Endothelial cell of umbilical vein (primary cell): ENCODE results near the gene RFX7. TPM values are rescaled to one million over a fixed set of nuclear protein-coding genes. Genes with fewer than 3 reads are reported as not detected.

Experiments used
- BruUV-seq: library from RNA; stranded (reverse); fragments of 400-500 nt; replicated peaks from 2 replicates; lab custom pipeline; 2021; lab: Mats Ljungman, UMichigan
- CTCF ChIA-PET: fragments of 300-600, 350-600 bp; sonication (Branson Sonifier 250); formaldehyde crosslinking; loops from one replicate; lab custom pipeline; 2021; ENCODE audit warnings: antibody characterized with exemption, inconsistent platforms; lab: Charles Lee
- POLR2A ChIA-PET: fragments of 300-600, 350-600 bp; sonication (Branson Sonifier 250); formaldehyde crosslinking; loops from one replicate; lab custom pipeline; 2021; ENCODE audit warnings: antibody characterized with exemption, inconsistent platforms; lab: Charles Lee
- DNase-seq: peaks from one replicate; pipeline ENCODE4 v3.0.0-alpha.2; 2011; ENCODE audit warnings: low read depth, low spot score
- FAIRE-seq: peaks from 2 replicates; lab custom pipeline; 2011; peaks lifted over from hg19 to GRCh38; lab: Jason Lieb, UNC
- H2AFZ ChIP-seq: 2 replicates; pipeline ENCODE4 v1.6.0; 2012; ENCODE audit warnings: low read depth, low read length, control low read depth, inconsistent platforms
- H3K27ac ChIP-seq: 2 replicates; pipeline ENCODE4 v1.5.1; 2011; ENCODE audit warnings: low read depth, mild to moderate bottlenecking, control low read depth, low read length, moderate library complexity; ENCODE audit not compliant: insufficient read depth
- H3K27me3 ChIP-seq, 2 experiments: 2 replicates each; pipeline versions ENCODE4 v1.6.0 to v1.6.1; 2011; ENCODE audit warnings: low read length in 2 of 2, mixed read lengths in 1 of 2; ENCODE audit not compliant: control insufficient read depth in 2 of 2, insufficient read depth in 2 of 2
- H3K36me3 ChIP-seq, 2 experiments: 2 replicates in 1 of 2; 3 replicates in 1 of 2; pipeline ENCODE4 v1.5.1; 2011; ENCODE audit warnings: low read length in 2 of 2, mild to moderate bottlenecking in 1 of 2, moderate library complexity in 1 of 2; ENCODE audit not compliant: control insufficient read depth in 2 of 2, insufficient read depth in 2 of 2; ENCODE audit errors: extremely low read depth in 1 of 2
- H3K4me1 ChIP-seq: 3 replicates; pipeline ENCODE4 v1.5.1; 2011; ENCODE audit warnings: mild to moderate bottlenecking, low read length; ENCODE audit not compliant: control insufficient read depth, insufficient read depth; ENCODE audit errors: extremely low read depth
- H3K4me2 ChIP-seq: 2 replicates; pipeline ENCODE4 v1.6.1; 2011; ENCODE audit warnings: low read length, control low read depth, mixed read lengths; ENCODE audit not compliant: insufficient read depth
- H3K4me3 ChIP-seq, 3 experiments: fragments of 200-600 bp in 1 of 3; sonication (generic), shearing (Covaris generic) in 1 of 3; replicated peaks in 1 of 3; 2 replicates each; pipeline ENCODE4 v1.5.1; 2011 to 2016; ENCODE audit warnings: control low read depth in 3 of 3, low read length in 3 of 3, mild to moderate bottlenecking in 2 of 3, inconsistent platforms in 1 of 3, low read depth in 1 of 3, moderate library complexity in 1 of 3; ENCODE audit not compliant: insufficient read depth in 1 of 3
- H3K79me2 ChIP-seq: 2 replicates; pipeline ENCODE4 v1.6.0; 2012; ENCODE audit warnings: low read length, inconsistent platforms; ENCODE audit not compliant: control insufficient read depth, insufficient read depth
- H3K9ac ChIP-seq: replicated peaks from 2 replicates; pipeline ENCODE3; 2011; ENCODE audit warnings: low read length, control low read depth; ENCODE audit not compliant: insufficient read depth; ENCODE audit errors: extremely low read depth
- H3K9me1 ChIP-seq: replicated peaks from 3 replicates; pipeline ENCODE4 v1.6.0; 2011; ENCODE audit warnings: mild to moderate bottlenecking, low read length; ENCODE audit not compliant: control insufficient read depth, insufficient read depth; ENCODE audit errors: extremely low read depth
- H3K9me3 ChIP-seq: replicated peaks from 2 replicates; pipeline ENCODE4 v1.5.1; 2012; ENCODE audit warnings: low read length, inconsistent platforms; ENCODE audit not compliant: control insufficient read depth, insufficient read depth
- H4K20me1 ChIP-seq: replicated peaks from 2 replicates; pipeline ENCODE3; 2011; ENCODE audit warnings: mild to moderate bottlenecking, low read length; ENCODE audit not compliant: control insufficient read depth, insufficient read depth; ENCODE audit errors: extremely low read depth
- CTCF ChIP-seq, 2 donors: IDR thresholded peaks; 1 replicate in 1 of 2; 2 replicates in 1 of 2; pipeline ENCODE4 v1.5.1; 2011; ENCODE audit warnings: low read length in 2 of 2, mild to moderate bottlenecking in 2 of 2, moderate library complexity in 2 of 2, control low read depth in 1 of 2, inconsistent platforms in 1 of 2, low read depth in 1 of 2; ENCODE audit not compliant: insufficient read depth in 1 of 2; ENCODE audit errors: extremely low read depth in 1 of 2
- EZH2 ChIP-seq: IDR thresholded peaks from 2 replicates; pipeline ENCODE4 v1.6.1; 2012; ENCODE audit warnings: borderline replicate concordance, low read depth, mild to moderate bottlenecking, moderate library complexity, low read length, inconsistent platforms; ENCODE audit not compliant: severe bottlenecking
- FOS ChIP-seq: IDR thresholded peaks from 2 replicates; pipeline ENCODE4 v1.6.1; 2011; ENCODE audit warnings: mild to moderate bottlenecking, low read length, moderate library complexity, borderline replicate concordance; ENCODE audit not compliant: insufficient read depth
- GATA2 ChIP-seq: IDR thresholded peaks from 2 replicates; pipeline ENCODE4 v1.7.0; 2011; ENCODE audit warnings: low read depth, mild to moderate bottlenecking, moderate library complexity, mixed read lengths, low read length; ENCODE audit not compliant: insufficient read length, insufficient read depth
- JUN ChIP-seq: IDR thresholded peaks from 2 replicates; pipeline ENCODE4 v1.6.1; 2011; ENCODE audit warnings: borderline replicate concordance, low read depth; ENCODE audit not compliant: insufficient read length, insufficient read depth
- MYC ChIP-seq: IDR thresholded peaks from one replicate; pipeline ENCODE4 v1.6.1; 2011; ENCODE audit warnings: mild to moderate bottlenecking, low read depth, low read length
- POLR2A ChIP-seq: IDR thresholded peaks from 2 replicates; pipeline ENCODE4 v1.6.1; 2012; ENCODE audit warnings: low read depth, mild to moderate bottlenecking, control low read depth, low read length
- POLR2AphosphoS5 ChIP-seq: IDR thresholded peaks from 2 replicates; pipeline ENCODE4 v1.6.1; 2012; ENCODE audit warnings: low read depth, mild to moderate bottlenecking, control low read depth, low read length, moderate library complexity; ENCODE audit not compliant: insufficient read depth
- dilution Hi-C: fragments of 300-500 bp; cut with MboI; formaldehyde crosslinking; loops from one replicate; pipeline ENCODE4 v1.15.0; 2019; ENCODE audit warnings: low sequenced_read_pairs; ENCODE audit not compliant: extremely low pct_ligation_motif_present
- intact Hi-C: fragments of 100-400 bp; cut with micrococcal nuclease; formaldehyde crosslinking; loops from one replicate; pipeline ENCODE4 v1.10.0; 2022
- polyA plus RNA-seq, 4 experiments: library from polyadenylated mRNA; depleted of rRNA in 3 of 4; stranded (reverse) in 3 of 4; unstranded in 1 of 4; fragments of >200 nt; gene quantifications; 2 replicates each; pipeline versions ENCODE4 v1.2.1 to v1.2.3, GENCODE V29; 2011 to 2012; ENCODE audit warnings: missing spikeins in 1 of 4
- total RNA-seq: library from RNA; stranded (reverse); gene quantifications from 2 replicates; pipeline ENCODE4 v1.2.3, GENCODE V29; 2021
- TF ChIP-seq, protein P1 (sequence below): IDR thresholded peaks from 2 replicates; pipeline ENCODE4 v1.6.1; 2011; ENCODE audit not compliant: insufficient read depth, insufficient read length

RFX7 gene
- total and polyA plus RNA-seq, 2 donors (not counting 3 experiments of a cell fraction or from before 2014, with no cell fraction given): 6.3 to 23.0 TPM

DNA sequence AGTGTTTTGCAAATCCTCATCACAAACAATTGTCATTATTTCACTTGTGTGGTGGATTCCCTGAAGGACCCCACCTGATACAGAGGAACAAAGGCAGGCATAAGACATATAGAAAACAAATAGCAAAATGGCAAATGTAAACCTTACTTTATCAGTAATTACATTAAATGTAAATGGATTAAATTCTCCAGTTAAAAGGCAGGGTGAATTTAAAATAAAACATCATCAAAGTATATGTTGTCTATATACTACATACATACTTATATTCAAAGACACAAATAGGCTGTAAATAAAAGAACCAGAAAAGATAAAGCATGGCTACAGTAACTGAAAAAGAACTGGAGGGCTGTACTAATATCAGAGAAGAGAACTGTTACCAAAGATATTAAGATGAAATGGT, 117.3 kb downstream of the RFX7 start:
- Histone ChIP-seq H3K27me3 (no peaks in the 10 kb centered on the region), H3K9me3 (no peaks in the 10 kb centered on the region), H3K9ac (no peak overlapping the region), H3K4me3 (no peak overlapping the region), H3K4me2 (no peak overlapping the region), H3K36me3 (peaks cover 0 to 5% of the 10 kb centered on the region in 2 experiments), H2AFZ (no peak overlapping the region), H3K9me1 (no peaks in the 10 kb centered on the region), H3K27ac (no peak overlapping the region), H4K20me1 (peaks cover 4% of the 10 kb centered on the region), H3K79me2 (no peaks in the 10 kb centered on the region), H3K4me1 (no peaks in the 10 kb centered on the region)
- BruUV-seq: no TSS peak
- DNase-seq (no peak), FAIRE-seq (no peak)
- intact Hi-C loops: no loop called here
- ChIA-PET CTCF (no interaction called here), POLR2A (no interaction called here)
- dilution Hi-C loops: no loop called here
- TF ChIP-seq, protein P1, sequence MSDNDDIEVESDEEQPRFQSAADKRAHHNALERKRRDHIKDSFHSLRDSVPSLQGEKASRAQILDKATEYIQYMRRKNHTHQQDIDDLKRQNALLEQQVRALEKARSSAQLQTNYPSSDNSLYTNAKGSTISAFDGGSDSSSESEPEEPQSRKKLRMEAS: no peak
- TF ChIP-seq FOS (no peak), POLR2A (no peak), CTCF (IDR thresholded peaks at IDR 0.05; ENCODE audit: extremely low read depth in 1 of 2, insufficient read depth in 1 of 2, low read depth in 1 of 2, low read length in 2 of 2) (no peak), JUN (no peak), GATA2 (no peak), POLR2AphosphoS5 (no peak), MYC (no peak), EZH2 (no peak)
